ENCODE measurements around the gene CDHR2. TPM values are rescaled to one million over a fixed set of nuclear protein-coding genes. Genes with fewer than 3 reads are reported as not detected.

Gene CDHR2
- total and polyA plus RNA-seq, 2 of the 13 experiments (the other 11 are each of a cell fraction or from before 2014, with no cell fraction given), result 17.9 to 20.9 TPM

- TF ChIP-seq TIGD3 (CRISPR knock-in tag; IDR thresholded peaks at IDR 0.05; ENCODE audit: borderline replicate concordance), result no peak
- peak; percentile 64; the same call in 1 of the 2 replicates for TF ChIP-seq KDM2A (CRISPR knock-in tag; IDR thresholded peaks at IDR 0.05; ENCODE audit: borderline replicate concordance, low read depth)
- TF ChIP-seq MLXIP (CRISPR knock-in tag; IDR thresholded peaks at IDR 0.05; ENCODE audit: borderline replicate concordance), result peak; percentile 64; the same call in 1 of the 2 replicates
- TF ChIP-seq GATAD2A (CRISPR knock-in tag; IDR thresholded peaks at IDR 0.05), result peak; percentile 57
- TF ChIP-seq MTA1 (CRISPR knock-in tag; IDR thresholded peaks at IDR 0.05; ENCODE audit: borderline replicate concordance), result no peak
- TF ChIP-seq CC2D1A (CRISPR knock-in tag; IDR thresholded peaks at IDR 0.05), result no peak
- TF ChIP-seq FUBP1 (CRISPR knock-in tag; IDR thresholded peaks at IDR 0.05; ENCODE audit: borderline replicate concordance), result no peak
- TF ChIP-seq ZNF10 (CRISPR knock-in tag; IDR thresholded peaks at IDR 0.05; ENCODE audit: borderline replicate concordance, low read depth), result no peak
- TF ChIP-seq ZNF350 (CRISPR knock-in tag; IDR thresholded peaks at IDR 0.05; ENCODE audit: borderline replicate concordance, low read depth), result no peak
- TF ChIP-seq ZEB1 (IDR thresholded peaks at IDR 0.05; ENCODE audit: insufficient replicate concordance, low read depth), result no peak
- TF ChIP-seq ZBTB21 (CRISPR knock-in tag; IDR thresholded peaks at IDR 0.05), result 0 out of 2 replicates have a peak, but pooled peaks have one; percentile 25
- no peak for TF ChIP-seq IKZF1 (IDR thresholded peaks at IDR 0.05)
- TF ChIP-seq SUZ12 (IDR thresholded peaks at IDR 0.05; ENCODE audit: low read depth, low read length), result no peak
- no peak for TF ChIP-seq REL (CRISPR knock-in tag; conservative IDR thresholded peaks at IDR 0.05)
- no peak for TF ChIP-seq HNRNPLL (IDR thresholded peaks at IDR 0.05; ENCODE audit: low read depth, low read length, poor library complexity, severe bottlenecking)
- TF ChIP-seq THAP7 (CRISPR knock-in tag; IDR thresholded peaks at IDR 0.05), result no peak
- peak; percentile 72; the same call in 1 of the 2 replicates for TF ChIP-seq ZNF256 (CRISPR knock-in tag; conservative IDR thresholded peaks at IDR 0.05)
- peak; percentile 90 for TF ChIP-seq SIN3A (IDR thresholded peaks at IDR 0.05; ENCODE audit: borderline replicate concordance, low read depth, low read length)
- peak; percentile 77; the same call in 1 of the 2 replicates for TF ChIP-seq ZBTB26 (CRISPR knock-in tag; IDR thresholded peaks at IDR 0.05; ENCODE audit: borderline replicate concordance)
- no peak for TF ChIP-seq CSRNP2 (CRISPR knock-in tag; conservative IDR thresholded peaks at IDR 0.05; ENCODE audit: low read depth)
These were observed 62.3 kb downstream of the CDHR2 start (continued) for GRCh38 chr5:176611435-176611834.

Measured in HepG2 (cell line).